Astrocyte of the spinal cord (primary cell): ENCODE results near the gene ATP6V0D1.

Source experiments
- DNase-seq: peaks from one replicate; pipeline ENCODE4 v3.0.0; 2011; ENCODE audit warnings: low read depth, low spot score
- H3K4me3 ChIP-seq: 2 replicates; pipeline ENCODE4 v1.5.1; 2011; ENCODE audit warnings: low read depth, mild to moderate bottlenecking, low read length, moderate library complexity
- CTCF ChIP-seq: IDR thresholded peaks from 2 replicates; pipeline ENCODE4 v1.5.1; 2012; ENCODE audit warnings: low read depth, mild to moderate bottlenecking, low read length, inconsistent platforms
- in situ Hi-C: cut with HindIII; loops from 2 replicates; pipeline ENCODE4 v1.10.0; 2017; ENCODE audit warnings: low sequenced_read_pairs

Gene ATP6V0D1

GRCh38 chr16:67435758-67436164, 45.2 kb downstream of the ATP6V0D1 start:
- H3K4me3 ChIP-seq, result no peak overlapping the region
- DNase-seq, result no peak
- TF ChIP-seq CTCF, result no peak
- in situ Hi-C loops, result no loop called here

- in situ Hi-C loops, result no loop called here
- TF ChIP-seq CTCF, result no peak
- DNase-seq, result no peak
- no peak overlapping the region for H3K4me3 ChIP-seq
Measured at GRCh38 chr16:67433131-67433719, 47.7 kb downstream of the ATP6V0D1 start.

- DNase-seq, result no peak
- TF ChIP-seq CTCF, result no peak
- in situ Hi-C loops, result no loop called here
- H3K4me3 ChIP-seq, result no peak overlapping the region
Measured at GRCh38 chr16:67432506-67432890, 48.5 kb downstream of the ATP6V0D1 start.

- no peak overlapping the region for H3K4me3 ChIP-seq
- in situ Hi-C loops, result no loop called here
- no peak for TF ChIP-seq CTCF
- DNase-seq, result no peak
Measured at GRCh38 chr16:67431775-67432505, 49.0 kb downstream of the ATP6V0D1 start.

- H3K4me3 ChIP-seq, result peak within 1 kb of the TSS; percentile 7
- TF ChIP-seq CTCF, result no peak
- DNase-seq, result peak; percentile 17
- in situ Hi-C loops, result no loop called here
Measured at GRCh38 chr16:67430977-67431774, 49.8 kb downstream of the ATP6V0D1 start, which contains the start of gene HSD11B2. TSS of gene HSD11B2 (plus strand) at chr16:67431121. CDS start at chr16:67431249, 128 bp downstream.

- TF ChIP-seq CTCF, result no peak
- no peak for DNase-seq
- peak overlapping the region; percentile 7 for H3K4me3 ChIP-seq
- in situ Hi-C loops, result no loop called here
Measured at GRCh38 chr16:67430504-67430976, 50.4 kb downstream of the ATP6V0D1 start.
